IMR-90 (cell line): ENCODE measurements around the gene PRKCH. TPM values are rescaled to one million over a fixed set of nuclear protein-coding genes. Genes with fewer than 3 reads are reported as not detected.

ENCODE experiments used
- ATAC-seq: fragments of 200-7000 bp; cut with Tn5 transposase; 2 replicates; pipeline ENCODE4 v1.9.1; 2020; ENCODE audit warnings: low read depth, mild to moderate bottlenecking, moderate library complexity
- BruUV-seq: library from RNA; stranded (reverse); fragments of 400-500 nt; replicated peaks from 2 replicates; lab custom pipeline; 2021; lab: Mats Ljungman, UMichigan
- CTCF ChIA-PET: fragments of 300-600 bp; formaldehyde crosslinking; extraction: SDS; loops from one replicate; lab custom pipeline; 2021; ENCODE audit warnings: antibody characterized with exemption; lab: Yijun Ruan, JAX
- POLR2A ChIA-PET: fragments of 300-600 bp; sonication (Branson Sonifier 250); formaldehyde crosslinking; loops from one replicate; lab custom pipeline; 2022; ENCODE audit warnings: antibody characterized with exemption; ENCODE audit not compliant: unreplicated experiment; lab: Charles Lee
- DNase-seq: peaks from one replicate; pipeline ENCODE4 v3.0.0; 2013
- H2AFZ ChIP-seq: replicated peaks from 2 replicates; pipeline ENCODE3; 2013; ENCODE audit warnings: low read length, mild to moderate bottlenecking; ENCODE audit not compliant: poor library complexity
- H2AK5ac ChIP-seq: 2 replicates; pipeline ENCODE4 v1.6.1; 2013; ENCODE audit warnings: low read depth, low read length, inconsistent platforms
- H2AK9ac ChIP-seq: replicated peaks from 2 replicates; pipeline ENCODE3; 2013; ENCODE audit warnings: mild to moderate bottlenecking, low read depth, low read length, moderate library complexity; ENCODE audit not compliant: poor library complexity
- H2BK120ac ChIP-seq: 2 replicates; pipeline ENCODE4 v1.6.1; 2013; ENCODE audit warnings: low read depth, low read length, inconsistent platforms
- H2BK15ac ChIP-seq: 3 replicates; pipeline ENCODE4 v1.6.1; 2013; ENCODE audit warnings: low read depth, low read length, inconsistent platforms
- H2BK20ac ChIP-seq: 2 replicates; pipeline ENCODE4 v1.6.1; 2013; ENCODE audit warnings: low read depth, mild to moderate bottlenecking, inconsistent platforms, low read length, moderate library complexity
- H2BK5ac ChIP-seq: 2 replicates; pipeline ENCODE4 v1.6.1; 2013; ENCODE audit warnings: mild to moderate bottlenecking, low read depth, low read length, inconsistent platforms; ENCODE audit not compliant: poor library complexity, severe bottlenecking
- H3K14ac ChIP-seq: replicated peaks from 2 replicates; pipeline ENCODE4 v1.6.1; 2013; ENCODE audit warnings: low read depth, low read length, inconsistent platforms
- H3K18ac ChIP-seq: 2 replicates; pipeline ENCODE4 v1.6.1; 2013; ENCODE audit warnings: low read depth, low read length, control low read depth
- H3K23ac ChIP-seq: 2 replicates; pipeline ENCODE4 v1.6.1; 2013; ENCODE audit warnings: low read depth, low read length, inconsistent platforms
- H3K27ac ChIP-seq: 2 replicates; pipeline ENCODE4 v1.5.1; 2013; ENCODE audit warnings: mild to moderate bottlenecking, control low read depth, low read length; ENCODE audit not compliant: insufficient read depth
- H3K27me3 ChIP-seq: 2 replicates; pipeline ENCODE4 v1.6.1; 2013; ENCODE audit warnings: low read length; ENCODE audit not compliant: control insufficient read depth, insufficient read depth
- H3K36me3 ChIP-seq: 2 replicates; pipeline ENCODE4 v1.6.1; 2013; ENCODE audit warnings: low read length, mixed read lengths; ENCODE audit not compliant: control insufficient read depth, insufficient read depth
- H3K4ac ChIP-seq: 2 replicates; pipeline ENCODE4 v1.6.1; 2013; ENCODE audit warnings: low read depth, low read length, inconsistent platforms
- H3K4me1 ChIP-seq: 2 replicates; pipeline ENCODE4 v1.6.1; 2013; ENCODE audit warnings: low read length, mixed read lengths; ENCODE audit not compliant: control insufficient read depth, insufficient read depth
- H3K4me2 ChIP-seq: 2 replicates; pipeline ENCODE4 v1.6.1; 2013; ENCODE audit warnings: low read depth, mild to moderate bottlenecking, control low read depth, low read length, moderate library complexity
- H3K4me3 ChIP-seq: 2 replicates; pipeline ENCODE4 v1.5.1; 2013; ENCODE audit warnings: low read depth, mild to moderate bottlenecking, control low read depth, low read length, moderate library complexity; ENCODE audit not compliant: insufficient read depth
- H3K56ac ChIP-seq: 2 replicates; pipeline ENCODE4 v1.6.1; 2013; ENCODE audit warnings: low read length, inconsistent platforms; ENCODE audit not compliant: insufficient read depth; ENCODE audit errors: extremely low read depth
- H3K79me1 ChIP-seq, 2 experiments: 2 replicates each; pipeline ENCODE4 v1.6.1; 2013; ENCODE audit warnings: low read length in 2 of 2, inconsistent platforms in 1 of 2, low read depth in 1 of 2
- H3K9ac ChIP-seq: 2 replicates; pipeline ENCODE4 v1.6.1; 2013; ENCODE audit warnings: low read depth, low read length, control low read depth
- H3K9me1 ChIP-seq: 2 replicates; pipeline ENCODE4 v1.6.1; 2013; ENCODE audit warnings: low read length, inconsistent platforms; ENCODE audit not compliant: insufficient read depth
- H3K9me3 ChIP-seq: 2 replicates; pipeline ENCODE4 v1.6.1; 2013; ENCODE audit warnings: low read length; ENCODE audit not compliant: control insufficient read depth, insufficient read depth
- H4K20me1 ChIP-seq: 2 replicates; pipeline ENCODE4 v1.6.1; 2013; ENCODE audit warnings: low read length, inconsistent platforms; ENCODE audit not compliant: insufficient read depth
- H4K5ac ChIP-seq: 2 replicates; pipeline ENCODE4 v1.6.1; 2013; ENCODE audit warnings: mild to moderate bottlenecking, low read depth, low read length, control low read depth
- H4K8ac ChIP-seq, 2 experiments: 2 replicates each; pipeline ENCODE4 v1.6.1; 2013; ENCODE audit warnings: low read depth in 2 of 2, low read length in 2 of 2, control low read depth in 1 of 2, inconsistent platforms in 1 of 2
- H4K91ac ChIP-seq: 2 replicates; pipeline ENCODE4 v1.6.1; 2013; ENCODE audit warnings: low read depth, low read length, inconsistent platforms; ENCODE audit not compliant: insufficient read depth
- BHLHE40 ChIP-seq: fragments of 150-350 bp; IDR thresholded peaks from 2 replicates; pipeline ENCODE4 v1.6.1; 2016; ENCODE audit warnings: mild to moderate bottlenecking, low read depth, low read length
- CEBPB ChIP-seq: IDR thresholded peaks from 2 replicates; pipeline ENCODE4 v1.6.1; 2012; ENCODE audit warnings: low read depth, low read length, improper control_type of control experiment
- CHD1 ChIP-seq: IDR thresholded peaks from 2 replicates; pipeline ENCODE4 v1.6.1; 2012; ENCODE audit warnings: low read depth, low read length, improper control_type of control experiment
- FOS ChIP-seq: fragments of 150-350 bp; IDR thresholded peaks from 2 replicates; pipeline ENCODE4 v1.6.1; 2016; ENCODE audit warnings: low read depth, low read length
- MAFK ChIP-seq: IDR thresholded peaks from 2 replicates; pipeline ENCODE4 v1.6.1; 2012; ENCODE audit warnings: low read depth, low read length, improper control_type of control experiment
- NFE2L2 ChIP-seq: fragments of 150-350 bp; IDR thresholded peaks from 2 replicates; pipeline ENCODE4 v1.6.1; 2016; ENCODE audit warnings: low read depth, mild to moderate bottlenecking, low read length
- RAD21 ChIP-seq: IDR thresholded peaks from 2 replicates; pipeline ENCODE4 v1.6.1; 2012; ENCODE audit warnings: low read length, improper control_type of control experiment
- RCOR1 ChIP-seq: IDR thresholded peaks from 2 replicates; pipeline ENCODE4 v1.6.1; 2012; ENCODE audit warnings: mild to moderate bottlenecking, low read length, improper control_type of control experiment; ENCODE audit not compliant: insufficient replicate concordance
- SMC3 ChIP-seq: fragments of 150-350 bp; IDR thresholded peaks from 2 replicates; pipeline ENCODE4 v1.6.1; 2016; ENCODE audit warnings: low read depth, mild to moderate bottlenecking, antibody characterized with exemption, low read length, moderate library complexity
- WGBS, 2 experiments: methylation state at CpG; one replicate each; pipeline versions ENCODE4 v1.1.5 to v1.1.7; 2013; ENCODE audit warnings: missing lambda C conversion rate in 2 of 2; ENCODE audit not compliant: insufficient read length in 1 of 2; ENCODE audit errors: extremely low coverage in 2 of 2; 5-methylcytosine and 5-hydroxymethylcytosine counted together
- dilution Hi-C: fragments of 300-500 bp; cut with HindIII; formaldehyde crosslinking; loops from one replicate; pipeline ENCODE4 v1.14.3; 2018; ENCODE audit warnings: low sequenced_read_pairs; ENCODE audit not compliant: unreplicated experiment
- in situ Hi-C: fragments of 300-500 bp; cut with MboI; formaldehyde crosslinking; loops from 3 replicates; pipeline ENCODE4 v1.14.3; 2019; ENCODE audit warnings: low sequenced_read_pairs, inconsistent platforms, mixed read lengths
- intact Hi-C: fragments of 100-400 bp; cut with micrococcal nuclease; formaldehyde crosslinking; loops from 2 replicates; pipeline ENCODE4 v1.10.0; 2022
- polyA plus RNA-seq, 3 experiments: library from polyadenylated mRNA; depleted of rRNA; stranded (reverse); fragments of >200 nt; gene quantifications; 2 replicates each; pipeline ENCODE4 v1.2.3, GENCODE V29; 2012; ENCODE audit warnings: low replicate concordance in 1 of 3
- total RNA-seq: library from RNA; depleted of rRNA; stranded (reverse); fragments of >200 nt; gene quantifications from 2 replicates; pipeline ENCODE4 v1.2.3, GENCODE V29; 2012
- TF ChIP-seq, protein P1 (sequence below): fragments of 150-350 bp; IDR thresholded peaks from 2 replicates; pipeline ENCODE4 v1.6.1; 2016; ENCODE audit warnings: low read depth, mild to moderate bottlenecking, low read length, moderate library complexity, borderline replicate concordance
- TF ChIP-seq, protein P2 (sequence below): fragments of 150-350 bp; IDR thresholded peaks from 2 replicates; pipeline ENCODE4 v1.6.1; 2017; ENCODE audit warnings: mild to moderate bottlenecking, antibody characterized with exemption, low read length, low read depth

Gene PRKCH
- total and polyA plus RNA-seq, 2 of the 4 experiments (the other 2 are of a cell fraction): 1.6 to 2.3 TPM

DNA sequence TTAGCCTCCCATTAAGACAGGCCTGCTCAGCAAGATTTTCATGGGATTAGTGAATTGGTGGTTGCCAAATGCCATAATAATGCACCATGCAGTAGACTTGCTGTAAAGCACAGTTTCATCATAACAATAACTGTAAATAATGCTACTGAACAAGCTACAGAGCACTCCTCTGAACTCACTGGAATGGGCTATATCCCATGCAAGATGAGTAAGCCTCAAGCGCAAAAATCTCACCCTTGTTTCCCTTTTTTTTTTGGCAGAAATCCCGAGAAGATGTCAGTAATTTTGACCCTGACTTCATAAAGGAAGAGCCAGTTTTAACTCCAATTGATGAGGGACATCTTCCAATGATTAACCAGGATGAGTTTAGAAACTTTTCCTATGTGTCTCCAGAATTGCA is 228.0 kb downstream of the PRKCH start:
- peak; percentile 63 for DNase-seq
- peak overlapping the region; percentile 22; the same call in 1 of the 2 replicates for H2BK20ac ChIP-seq
- ChIA-PET POLR2A (interaction anchor here (1.1 kb wide), 1 partner anchor 14 kb away, joined by 3 read pairs; no protein-coding TSS in a partner anchor), CTCF (interaction anchor here (0.6 kb wide), 1 partner anchor 193 kb away, joined by 10 read pairs; no protein-coding TSS in a partner anchor)
- H3K23ac ChIP-seq: no peak overlapping the region
- H3K27me3 ChIP-seq: no peaks in the 10 kb centered on the region
- WGBS, 2 experiments: 100% methylated on average over 1 of the region's 2 CpGs; no CpG with 5 or more reads in 1 of the 2 experiments
- no peak for ATAC-seq
- no peak overlapping the region for H3K18ac ChIP-seq
- H3K27ac ChIP-seq: no peak overlapping the region
- TF ChIP-seq SMC3 (no peak), BHLHE40 (no peak), MAFK (no peak), NFE2L2 (no peak), RAD21 (no peak), CHD1 (no peak), FOS (no peak), RCOR1 (no peak), CEBPB (no peak)
- TF ChIP-seq, protein P1, sequence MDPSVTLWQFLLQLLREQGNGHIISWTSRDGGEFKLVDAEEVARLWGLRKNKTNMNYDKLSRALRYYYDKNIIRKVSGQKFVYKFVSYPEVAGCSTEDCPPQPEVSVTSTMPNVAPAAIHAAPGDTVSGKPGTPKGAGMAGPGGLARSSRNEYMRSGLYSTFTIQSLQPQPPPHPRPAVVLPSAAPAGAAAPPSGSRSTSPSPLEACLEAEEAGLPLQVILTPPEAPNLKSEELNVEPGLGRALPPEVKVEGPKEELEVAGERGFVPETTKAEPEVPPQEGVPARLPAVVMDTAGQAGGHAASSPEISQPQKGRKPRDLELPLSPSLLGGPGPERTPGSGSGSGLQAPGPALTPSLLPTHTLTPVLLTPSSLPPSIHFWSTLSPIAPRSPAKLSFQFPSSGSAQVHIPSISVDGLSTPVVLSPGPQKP: no peak
- TF ChIP-seq, protein P2, sequence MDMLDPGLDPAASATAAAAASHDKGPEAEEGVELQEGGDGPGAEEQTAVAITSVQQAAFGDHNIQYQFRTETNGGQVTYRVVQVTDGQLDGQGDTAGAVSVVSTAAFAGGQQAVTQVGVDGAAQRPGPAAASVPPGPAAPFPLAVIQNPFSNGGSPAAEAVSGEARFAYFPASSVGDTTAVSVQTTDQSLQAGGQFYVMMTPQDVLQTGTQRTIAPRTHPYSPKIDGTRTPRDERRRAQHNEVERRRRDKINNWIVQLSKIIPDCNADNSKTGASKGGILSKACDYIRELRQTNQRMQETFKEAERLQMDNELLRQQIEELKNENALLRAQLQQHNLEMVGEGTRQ: no peak
- H4K20me1 ChIP-seq: no peaks in the 10 kb centered on the region
- peak overlapping the region; percentile 54; the same call in 1 of the 2 replicates for H2AK5ac ChIP-seq
- peaks cover 28% of the 10 kb centered on the region for H3K9me1 ChIP-seq
- H3K4ac ChIP-seq: peak overlapping the region; percentile 19
- intact Hi-C loops (no loop called here), dilution Hi-C loops (no loop called here), in situ Hi-C loops (no loop called here)
- peak overlapping the region; percentile 28; the same call in 1 of the 2 replicates for H4K5ac ChIP-seq
- H3K9ac ChIP-seq: no peak overlapping the region
- peak overlapping the region; percentile 37; the same call in 1 of the 2 replicates for H4K91ac ChIP-seq
- no peak overlapping the region for H3K4me3 ChIP-seq
- H2BK15ac ChIP-seq: peak overlapping the region; percentile 49; the same call in 2 of the 3 replicates
- H3K79me1 ChIP-seq: peaks cover 1 to 11% of the 10 kb centered on the region in 2 experiments
- H3K36me3 ChIP-seq: no peaks in the 10 kb centered on the region
- 0 out of 2 replicates have a peak overlapping the region, but pooled peaks have one; percentile 15 for H3K14ac ChIP-seq
- peak overlapping the region; percentile 7 for H2BK5ac ChIP-seq
- H3K4me1 ChIP-seq: peaks cover 40% of the 10 kb centered on the region
- no peak overlapping the region for H3K56ac ChIP-seq
- H2BK120ac ChIP-seq: peak overlapping the region; percentile 56; the same call in 1 of the 2 replicates
- no TSS peak for BruUV-seq
- peak overlapping the region in 1 of 2 experiments; percentile 14; a peak in 1 of 4 replicates for H4K8ac ChIP-seq
- H3K4me2 ChIP-seq: no peak overlapping the region
- no peak overlapping the region for H2AK9ac ChIP-seq
- H3K9me3 ChIP-seq: no peaks in the 10 kb centered on the region
- H2AFZ ChIP-seq: no peak overlapping the region
